ENCODE measurements around the gene C1orf21.

DNA sequence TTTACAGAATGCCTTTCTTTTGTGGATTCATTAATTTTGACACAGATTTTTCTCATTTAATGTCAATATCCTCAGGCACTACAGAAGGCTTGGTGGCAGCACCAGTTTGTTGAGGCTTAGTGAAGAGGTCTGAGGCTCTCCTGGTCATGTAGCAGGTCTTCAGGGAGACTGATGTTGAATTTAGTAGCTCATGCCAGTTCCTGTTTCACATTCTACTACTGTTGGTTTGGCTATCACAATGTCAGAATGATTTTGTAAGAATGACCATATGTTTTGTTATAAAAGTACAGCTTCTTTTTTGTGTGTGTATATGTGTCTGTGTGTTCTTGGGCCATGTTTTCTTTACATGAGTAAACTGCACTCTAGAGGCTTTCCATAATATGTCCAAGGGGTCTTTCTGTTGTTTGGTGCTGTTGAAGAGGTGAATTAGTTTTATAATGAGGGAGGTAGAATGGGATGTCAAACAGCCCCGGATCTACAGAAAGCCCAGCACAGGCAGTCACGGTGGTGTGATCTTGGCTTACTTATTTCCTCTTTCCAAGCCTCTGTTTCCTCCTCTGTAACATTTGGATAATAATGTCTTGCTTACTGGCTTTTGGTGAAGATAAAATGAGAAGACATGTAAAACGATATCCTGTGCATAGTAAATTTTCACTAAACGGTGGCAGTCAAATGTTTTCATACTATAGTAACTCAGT lies 32.0 kb downstream of the C1orf21 start:
- TF ChIP-seq, protein P1, sequence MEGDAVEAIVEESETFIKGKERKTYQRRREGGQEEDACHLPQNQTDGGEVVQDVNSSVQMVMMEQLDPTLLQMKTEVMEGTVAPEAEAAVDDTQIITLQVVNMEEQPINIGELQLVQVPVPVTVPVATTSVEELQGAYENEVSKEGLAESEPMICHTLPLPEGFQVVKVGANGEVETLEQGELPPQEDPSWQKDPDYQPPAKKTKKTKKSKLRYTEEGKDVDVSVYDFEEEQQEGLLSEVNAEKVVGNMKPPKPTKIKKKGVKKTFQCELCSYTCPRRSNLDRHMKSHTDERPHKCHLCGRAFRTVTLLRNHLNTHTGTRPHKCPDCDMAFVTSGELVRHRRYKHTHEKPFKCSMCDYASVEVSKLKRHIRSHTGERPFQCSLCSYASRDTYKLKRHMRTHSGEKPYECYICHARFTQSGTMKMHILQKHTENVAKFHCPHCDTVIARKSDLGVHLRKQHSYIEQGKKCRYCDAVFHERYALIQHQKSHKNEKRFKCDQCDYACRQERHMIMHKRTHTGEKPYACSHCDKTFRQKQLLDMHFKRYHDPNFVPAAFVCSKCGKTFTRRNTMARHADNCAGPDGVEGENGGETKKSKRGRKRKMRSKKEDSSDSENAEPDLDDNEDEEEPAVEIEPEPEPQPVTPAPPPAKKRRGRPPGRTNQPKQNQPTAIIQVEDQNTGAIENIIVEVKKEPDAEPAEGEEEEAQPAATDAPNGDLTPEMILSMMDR (IDR thresholded peaks at IDR 0.05), result no peak
- no peak for TF ChIP-seq FOXK1 (CRISPR knock-in tag; IDR thresholded peaks at IDR 0.05)

Measured in WTC11 (cell line).